ENCODE measurements around the gene PGLYRP3.

PGLYRP3 gene

DNA sequence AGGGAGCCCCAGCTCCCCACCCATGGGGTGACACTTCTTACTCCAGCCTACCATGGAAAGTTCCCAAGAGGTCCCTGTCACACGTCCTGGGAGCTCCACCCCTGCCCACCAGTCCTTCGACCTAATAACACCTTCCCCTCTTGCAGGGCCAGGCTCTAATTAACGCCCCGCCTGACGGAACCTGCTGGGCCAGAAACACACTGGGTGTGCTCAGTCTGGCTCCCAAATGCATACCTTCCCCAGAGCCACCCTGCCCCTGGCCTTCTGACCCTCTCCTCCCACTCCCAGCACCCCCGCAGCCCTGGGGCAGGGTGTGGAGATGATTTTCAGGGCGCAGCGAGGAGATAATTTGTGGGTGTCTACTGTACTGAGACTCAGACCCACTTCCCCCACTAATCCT lies 20.6 kb downstream of the PGLYRP3 start:
- TF ChIP-seq, protein P1, sequence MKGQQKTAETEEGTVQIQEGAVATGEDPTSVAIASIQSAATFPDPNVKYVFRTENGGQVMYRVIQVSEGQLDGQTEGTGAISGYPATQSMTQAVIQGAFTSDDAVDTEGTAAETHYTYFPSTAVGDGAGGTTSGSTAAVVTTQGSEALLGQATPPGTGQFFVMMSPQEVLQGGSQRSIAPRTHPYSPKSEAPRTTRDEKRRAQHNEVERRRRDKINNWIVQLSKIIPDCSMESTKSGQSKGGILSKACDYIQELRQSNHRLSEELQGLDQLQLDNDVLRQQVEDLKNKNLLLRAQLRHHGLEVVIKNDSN (IDR thresholded peaks at IDR 0.05), result no peak
- TF ChIP-seq TAF1 (IDR thresholded peaks at IDR 0.05; ENCODE audit: low read depth) (no peak), YY1 (IDR thresholded peaks at IDR 0.05; ENCODE audit: low read depth) (no peak), ZBTB7A (IDR thresholded peaks at IDR 0.05; ENCODE audit: low read depth) (no peak), RAD21 (IDR thresholded peaks at IDR 0.05; ENCODE audit: low read depth) (no peak), NFIC (IDR thresholded peaks at IDR 0.05) (no peak), MAX (IDR thresholded peaks at IDR 0.05) (no peak)

GRCh38 chr1:153291514-153291913 lies 21.2 kb downstream of the PGLYRP3 start:
- TF ChIP-seq YY1 (IDR thresholded peaks at IDR 0.05; ENCODE audit: low read depth) (no peak), MAX (IDR thresholded peaks at IDR 0.05) (no peak), CREB1 (IDR thresholded peaks at IDR 0.05; ENCODE audit: low read depth) (no peak), CEBPB (IDR thresholded peaks at IDR 0.05) (no peak), ZBTB7A (IDR thresholded peaks at IDR 0.05; ENCODE audit: low read depth) (no peak), NFIC (IDR thresholded peaks at IDR 0.05) (no peak), TAF1 (IDR thresholded peaks at IDR 0.05; ENCODE audit: low read depth) (no peak), TEAD4 (IDR thresholded peaks at IDR 0.05) (no peak), FOXM1 (IDR thresholded peaks at IDR 0.05; ENCODE audit: borderline replicate concordance, low read depth) (no peak), TCF12 (IDR thresholded peaks at IDR 0.05; ENCODE audit: low read depth) (no peak)
- TF ChIP-seq, protein P2, sequence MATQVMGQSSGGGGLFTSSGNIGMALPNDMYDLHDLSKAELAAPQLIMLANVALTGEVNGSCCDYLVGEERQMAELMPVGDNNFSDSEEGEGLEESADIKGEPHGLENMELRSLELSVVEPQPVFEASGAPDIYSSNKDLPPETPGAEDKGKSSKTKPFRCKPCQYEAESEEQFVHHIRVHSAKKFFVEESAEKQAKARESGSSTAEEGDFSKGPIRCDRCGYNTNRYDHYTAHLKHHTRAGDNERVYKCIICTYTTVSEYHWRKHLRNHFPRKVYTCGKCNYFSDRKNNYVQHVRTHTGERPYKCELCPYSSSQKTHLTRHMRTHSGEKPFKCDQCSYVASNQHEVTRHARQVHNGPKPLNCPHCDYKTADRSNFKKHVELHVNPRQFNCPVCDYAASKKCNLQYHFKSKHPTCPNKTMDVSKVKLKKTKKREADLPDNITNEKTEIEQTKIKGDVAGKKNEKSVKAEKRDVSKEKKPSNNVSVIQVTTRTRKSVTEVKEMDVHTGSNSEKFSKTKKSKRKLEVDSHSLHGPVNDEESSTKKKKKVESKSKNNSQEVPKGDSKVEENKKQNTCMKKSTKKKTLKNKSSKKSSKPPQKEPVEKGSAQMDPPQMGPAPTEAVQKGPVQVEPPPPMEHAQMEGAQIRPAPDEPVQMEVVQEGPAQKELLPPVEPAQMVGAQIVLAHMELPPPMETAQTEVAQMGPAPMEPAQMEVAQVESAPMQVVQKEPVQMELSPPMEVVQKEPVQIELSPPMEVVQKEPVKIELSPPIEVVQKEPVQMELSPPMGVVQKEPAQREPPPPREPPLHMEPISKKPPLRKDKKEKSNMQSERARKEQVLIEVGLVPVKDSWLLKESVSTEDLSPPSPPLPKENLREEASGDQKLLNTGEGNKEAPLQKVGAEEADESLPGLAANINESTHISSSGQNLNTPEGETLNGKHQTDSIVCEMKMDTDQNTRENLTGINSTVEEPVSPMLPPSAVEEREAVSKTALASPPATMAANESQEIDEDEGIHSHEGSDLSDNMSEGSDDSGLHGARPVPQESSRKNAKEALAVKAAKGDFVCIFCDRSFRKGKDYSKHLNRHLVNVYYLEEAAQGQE (IDR thresholded peaks at IDR 0.05; ENCODE audit: low read depth), result no peak

- no peak for TF ChIP-seq EGR1 (IDR thresholded peaks at IDR 0.05)
- peak; percentile 47 for TF ChIP-seq RAD21 (IDR thresholded peaks at IDR 0.05; ENCODE audit: low read depth)
Observed at GRCh38 chr1:153288634-153289275, 24.0 kb downstream of the PGLYRP3 start.

GRCh38 chr1:153277852-153278251 lies 34.9 kb downstream of the PGLYRP3 start:
- TF ChIP-seq ZBTB7A (IDR thresholded peaks at IDR 0.05; ENCODE audit: low read depth), result no peak
- TF ChIP-seq, protein P1 (IDR thresholded peaks at IDR 0.05), result peak; percentile 36; the same call in 1 of the 2 replicates
- peak; percentile 62 for TF ChIP-seq RAD21 (IDR thresholded peaks at IDR 0.05; ENCODE audit: low read depth)
- TF ChIP-seq, protein P2 (IDR thresholded peaks at IDR 0.05; ENCODE audit: low read depth), result no peak
- TF ChIP-seq FOXM1 (IDR thresholded peaks at IDR 0.05; ENCODE audit: borderline replicate concordance, low read depth), result no peak
- TF ChIP-seq NFIC (IDR thresholded peaks at IDR 0.05), result no peak
- peak; percentile 54; the same call in 1 of the 2 replicates for TF ChIP-seq MAX (IDR thresholded peaks at IDR 0.05)
- TF ChIP-seq EP300 (IDR thresholded peaks at IDR 0.05; ENCODE audit: borderline replicate concordance), result no peak
- 0 out of 2 replicates have a peak, but pooled peaks have one; percentile 18 for TF ChIP-seq TEAD4 (IDR thresholded peaks at IDR 0.05)

DNA sequence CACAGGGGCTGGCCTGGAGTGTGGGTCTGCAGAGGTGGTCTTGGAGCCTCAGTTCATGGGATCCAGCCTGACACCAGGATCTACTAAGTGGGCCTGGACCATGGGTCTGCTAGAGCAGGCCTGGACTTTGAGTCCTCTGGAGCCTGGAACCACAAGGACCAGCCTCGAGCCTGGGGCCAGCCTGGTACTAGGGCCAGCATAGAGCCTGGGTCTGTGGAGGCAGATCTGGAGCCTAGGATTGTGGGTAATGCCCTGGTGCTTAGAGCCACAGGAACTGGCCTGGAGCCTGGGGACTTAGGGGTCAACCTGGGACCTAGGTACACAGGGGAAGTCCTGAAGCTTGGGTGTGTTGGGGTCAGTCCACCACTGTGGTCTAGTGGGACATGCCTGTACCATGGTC lies 40.6 kb downstream of the PGLYRP3 start:
- TF ChIP-seq, protein P1 (IDR thresholded peaks at IDR 0.05), result no peak
- TF ChIP-seq EP300 (IDR thresholded peaks at IDR 0.05; ENCODE audit: borderline replicate concordance), result no peak
- no peak for TF ChIP-seq EGR1 (IDR thresholded peaks at IDR 0.05)
- TF ChIP-seq TEAD4 (IDR thresholded peaks at IDR 0.05), result no peak
- TF ChIP-seq TCF12 (IDR thresholded peaks at IDR 0.05; ENCODE audit: low read depth), result no peak

DNA sequence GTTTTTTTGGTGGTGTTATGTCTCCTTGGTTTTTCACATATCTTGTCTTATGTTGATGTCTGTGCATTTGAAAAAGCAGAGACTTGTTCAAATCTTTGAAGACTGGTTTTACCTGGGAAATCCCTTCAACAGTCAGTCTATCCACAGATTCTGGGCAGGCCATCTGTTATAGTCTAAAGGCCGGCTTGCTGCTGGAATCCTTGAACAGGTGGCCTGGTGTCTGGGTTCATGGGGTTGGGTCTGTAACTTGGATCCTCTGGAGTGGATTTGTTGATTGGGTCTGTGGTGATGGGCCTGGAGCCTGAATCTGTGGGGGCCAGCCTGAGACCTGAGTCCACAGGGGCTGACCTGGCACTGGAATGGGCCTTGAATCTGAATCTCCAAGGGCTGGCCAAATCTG lies 41.0 kb downstream of the PGLYRP3 start:
- TF ChIP-seq FOXM1 (IDR thresholded peaks at IDR 0.05; ENCODE audit: borderline replicate concordance, low read depth), result no peak
- no peak for TF ChIP-seq TCF12 (IDR thresholded peaks at IDR 0.05; ENCODE audit: low read depth)
- TF ChIP-seq NFIC (IDR thresholded peaks at IDR 0.05), result no peak
- TF ChIP-seq, protein P1 (IDR thresholded peaks at IDR 0.05), result no peak
- TF ChIP-seq, protein P2 (IDR thresholded peaks at IDR 0.05; ENCODE audit: low read depth), result no peak
- no peak for TF ChIP-seq TEAD4 (IDR thresholded peaks at IDR 0.05)
- TF ChIP-seq TAF1 (IDR thresholded peaks at IDR 0.05; ENCODE audit: low read depth), result no peak
- TF ChIP-seq CREB1 (IDR thresholded peaks at IDR 0.05; ENCODE audit: low read depth), result no peak
- no peak for TF ChIP-seq EP300 (IDR thresholded peaks at IDR 0.05; ENCODE audit: borderline replicate concordance)
- TF ChIP-seq RAD21 (IDR thresholded peaks at IDR 0.05; ENCODE audit: low read depth), result no peak
- no peak for TF ChIP-seq YY1 (IDR thresholded peaks at IDR 0.05; ENCODE audit: low read depth)
- TF ChIP-seq ZBTB7A (IDR thresholded peaks at IDR 0.05; ENCODE audit: low read depth), result no peak
- TF ChIP-seq MAX (IDR thresholded peaks at IDR 0.05), result no peak
- no peak for TF ChIP-seq CEBPB (IDR thresholded peaks at IDR 0.05)
- no peak for TF ChIP-seq EGR1 (IDR thresholded peaks at IDR 0.05)

Data from Ishikawa (cell line).